K562 (cell line): ENCODE data around the gene FAM228A.

Experiments used
- CBX1 ChIP-seq: sonication (generic); IDR thresholded peaks from 2 replicates; pipeline ENCODE4 v1.6.1; 2016; ENCODE audit warnings: antibody characterized with exemption, low read depth, mild to moderate bottlenecking
- GTF2F1 ChIP-seq: IDR thresholded peaks from 2 replicates; pipeline ENCODE4 v1.6.1; 2011; ENCODE audit warnings: low read depth, low read length, improper control_type of control experiment
- HIVEP1 ChIP-seq: fragments of 250-450 bp; sonication (Bioruptor Pico); IDR thresholded peaks from 2 replicates; pipeline ENCODE4 v1.4.0; 2020; ENCODE audit warnings: mild to moderate bottlenecking
- SUPT5H ChIP-seq: fragments of 450-650 bp; IDR thresholded peaks from 2 replicates; pipeline ENCODE4 v1.6.1; 2016
- TEAD4 ChIP-seq, 2 experiments: sonication (generic) in 1 of 2; formaldehyde crosslinking in 1 of 2; IDR thresholded peaks; 2 replicates each; pipeline versions ENCODE4 v1.6.1 to v1.8.0; 2012 to 2022; ENCODE audit warnings: borderline replicate concordance in 1 of 2, inconsistent platforms in 1 of 2, low read length in 1 of 2, mild to moderate bottlenecking in 1 of 2, missing genetic modification reagents in 1 of 2
- ZBTB34 ChIP-seq: fragments of 250-450 bp; sonication (Bioruptor Pico); IDR thresholded peaks from 2 replicates; pipeline ENCODE4 v1.8.0; 2021; ENCODE audit warnings: mild to moderate bottlenecking, moderate library complexity
- ZNF354B ChIP-seq: fragments of 250-450 bp; sonication (Bioruptor Pico); IDR thresholded peaks from 2 replicates; pipeline ENCODE4 v1.4.0; 2020

DNA sequence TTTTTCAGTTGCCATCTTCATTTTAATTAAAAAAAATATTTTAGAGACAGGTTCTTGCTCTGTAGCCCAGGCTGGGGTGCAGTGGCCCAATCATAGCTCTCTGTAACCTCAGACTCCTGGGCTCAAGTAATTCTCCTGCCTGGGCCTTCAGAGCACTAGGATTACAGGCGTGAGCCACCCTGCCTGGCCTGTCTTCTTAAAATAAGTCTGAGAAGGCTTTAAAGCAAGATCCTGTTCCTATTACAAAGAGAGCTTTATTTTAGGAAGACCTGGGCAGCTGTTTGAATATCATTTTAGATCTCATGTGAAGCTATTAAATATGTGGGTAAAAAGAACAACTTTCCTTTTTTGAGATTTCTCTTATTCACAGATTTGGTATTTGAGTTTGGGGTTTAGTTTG is 1.5 kb downstream of the FAM228A start:
- no peak for TF ChIP-seq SUPT5H
- TF ChIP-seq GTF2F1: no peak
- TF ChIP-seq ZNF354B (CRISPR knock-in tag): no peak
- no peak for TF ChIP-seq ZBTB34 (CRISPR knock-in tag)
- TF ChIP-seq CBX1: no peak
- TF ChIP-seq HIVEP1 (CRISPR knock-in tag): no peak
- TF ChIP-seq TEAD4 (IDR thresholded peaks at IDR 0.05; ENCODE audit: low read length): no peak
- TF ChIP-seq TEAD4 (CRISPR knock-in tag; IDR thresholded peaks at IDR 0.05; ENCODE audit: borderline replicate concordance): no peak
